Measurements from ENCODE around the gene SCNN1A.

DNA sequence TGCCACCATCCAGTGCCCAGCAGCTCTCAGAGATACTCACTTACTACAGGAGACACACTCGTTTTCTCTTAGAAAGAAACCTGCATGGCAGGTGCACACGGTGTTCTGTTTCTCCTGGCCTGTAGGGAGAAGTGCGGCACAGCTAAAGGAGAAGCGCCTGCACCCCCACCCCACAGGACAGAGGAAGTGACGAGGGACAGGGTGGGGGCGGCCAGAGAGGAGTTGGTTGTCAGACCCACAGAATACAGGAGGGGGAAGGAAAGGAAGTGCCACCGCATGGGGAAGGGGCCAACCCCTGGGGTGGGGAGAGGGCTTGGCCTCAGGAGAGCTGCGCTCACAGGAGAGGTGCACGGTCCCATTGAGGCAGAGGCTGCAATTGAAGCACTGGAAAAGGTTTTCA is 42.3 kb downstream of the SCNN1A start:
- TF ChIP-seq, protein P1, sequence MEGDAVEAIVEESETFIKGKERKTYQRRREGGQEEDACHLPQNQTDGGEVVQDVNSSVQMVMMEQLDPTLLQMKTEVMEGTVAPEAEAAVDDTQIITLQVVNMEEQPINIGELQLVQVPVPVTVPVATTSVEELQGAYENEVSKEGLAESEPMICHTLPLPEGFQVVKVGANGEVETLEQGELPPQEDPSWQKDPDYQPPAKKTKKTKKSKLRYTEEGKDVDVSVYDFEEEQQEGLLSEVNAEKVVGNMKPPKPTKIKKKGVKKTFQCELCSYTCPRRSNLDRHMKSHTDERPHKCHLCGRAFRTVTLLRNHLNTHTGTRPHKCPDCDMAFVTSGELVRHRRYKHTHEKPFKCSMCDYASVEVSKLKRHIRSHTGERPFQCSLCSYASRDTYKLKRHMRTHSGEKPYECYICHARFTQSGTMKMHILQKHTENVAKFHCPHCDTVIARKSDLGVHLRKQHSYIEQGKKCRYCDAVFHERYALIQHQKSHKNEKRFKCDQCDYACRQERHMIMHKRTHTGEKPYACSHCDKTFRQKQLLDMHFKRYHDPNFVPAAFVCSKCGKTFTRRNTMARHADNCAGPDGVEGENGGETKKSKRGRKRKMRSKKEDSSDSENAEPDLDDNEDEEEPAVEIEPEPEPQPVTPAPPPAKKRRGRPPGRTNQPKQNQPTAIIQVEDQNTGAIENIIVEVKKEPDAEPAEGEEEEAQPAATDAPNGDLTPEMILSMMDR (IDR thresholded peaks at IDR 0.05), result no peak
- TF ChIP-seq EZH2 (IDR thresholded peaks at IDR 0.05), result no peak
